B cell (primary cell): ENCODE results near the gene BRINP3. TPM values are rescaled to one million over a fixed set of nuclear protein-coding genes. Genes with fewer than 3 reads are reported as not detected.

Experiments
- ATAC-seq: fragments of 200-7000 bp; cut with Tn5 transposase; one replicate; pipeline ENCODE4 v1.10.0; 2021; ENCODE audit warnings: low read depth, mild to moderate bottlenecking, moderate number of reproducible peaks, moderate library complexity
- CTCF ChIA-PET: fragments of 350-600 bp; sonication (Branson Sonifier 250); formaldehyde crosslinking; loops from one replicate; lab custom pipeline; 2021; ENCODE audit warnings: antibody characterized with exemption, inconsistent platforms; lab: Charles Lee
- POLR2A ChIA-PET: fragments of 350-600 bp; sonication (Branson Sonifier 250); formaldehyde crosslinking; loops from one replicate; lab custom pipeline; 2021; ENCODE audit warnings: antibody characterized with exemption; lab: Charles Lee
- DNase-seq: peaks from one replicate; pipeline ENCODE4 v3.0.0; 2013
- H2AFZ ChIP-seq: 2 replicates; pipeline ENCODE4 v1.6.1; 2012; ENCODE audit warnings: mild to moderate bottlenecking, low read depth, low read length; ENCODE audit not compliant: insufficient read depth, poor library complexity, severe bottlenecking
- H3K27ac ChIP-seq, 2 donors: 1 replicate in 1 of 2; 2 replicates in 1 of 2; pipeline ENCODE4 v1.5.1; 2012 to 2013; ENCODE audit warnings: low read length in 2 of 2, mild to moderate bottlenecking in 2 of 2, moderate library complexity in 1 of 2
- H3K27me3 ChIP-seq, 4 experiments: fragments of 200-600 bp in 1 of 4; sonication (generic) in 1 of 4; replicated peaks in 1 of 4; 1 replicate in 2 of 4; 2 replicates in 2 of 4; pipeline versions ENCODE4 v1.6.1 to v1.7.0; 2013 to 2016; ENCODE audit warnings: low read length in 3 of 4, mild to moderate bottlenecking in 2 of 4, mixed read lengths in 1 of 4, moderate library complexity in 1 of 4; ENCODE audit not compliant: insufficient read depth in 4 of 4, control insufficient read depth in 3 of 4; ENCODE audit errors: control extremely low read depth in 1 of 4
- H3K36me3 ChIP-seq, 2 experiments: replicated peaks in 1 of 2; 1 replicate in 1 of 2; 2 replicates in 1 of 2; pipeline versions ENCODE4 v1.6.1 to v1.7.1; 2013; ENCODE audit warnings: low read length in 1 of 2; ENCODE audit not compliant: insufficient read depth in 2 of 2, control insufficient read depth in 1 of 2; ENCODE audit errors: control extremely low read depth in 1 of 2, extremely low read depth in 1 of 2
- H3K4me1 ChIP-seq, 2 donors: fragments of 200-600 bp in 1 of 2; sonication (generic) in 1 of 2; 1 replicate in 1 of 2; 2 replicates in 1 of 2; pipeline versions ENCODE4 v1.5.1 to v1.6.1; 2013 to 2017; ENCODE audit warnings: low read length in 2 of 2; ENCODE audit not compliant: control insufficient read depth in 2 of 2, insufficient read depth in 2 of 2
- H3K4me2 ChIP-seq: replicated peaks from 2 replicates; pipeline ENCODE3; 2012; ENCODE audit warnings: mild to moderate bottlenecking, low read depth, low read length; ENCODE audit not compliant: poor library complexity, severe bottlenecking
- H3K4me3 ChIP-seq, 5 experiments: fragments of 200-600 bp in 1 of 5; sonication (generic) in 1 of 5; 1 replicate in 3 of 5; 2 replicates in 2 of 5; pipeline versions ENCODE4 v1.5.1 to v1.7.0; 2011 to 2016; ENCODE audit warnings: low read length in 4 of 5, mild to moderate bottlenecking in 4 of 5, low read depth in 2 of 5, control low read depth in 1 of 5, moderate library complexity in 1 of 5; ENCODE audit not compliant: insufficient read depth in 1 of 5; ENCODE audit errors: control extremely low read depth in 1 of 5, extremely low read depth in 1 of 5
- H3K79me2 ChIP-seq: fragments of 200-600 bp; sonication (generic); one replicate; pipeline ENCODE4 v1.6.0; 2016; ENCODE audit warnings: low read length; ENCODE audit not compliant: control insufficient read depth, insufficient read depth
- H3K9ac ChIP-seq: fragments of 200-600 bp; sonication (generic); 2 replicates; pipeline ENCODE4 v1.6.1; 2017; ENCODE audit warnings: mild to moderate bottlenecking, low read length, moderate library complexity
- H3K9me3 ChIP-seq, 3 donors: one replicate each; pipeline versions ENCODE4 v1.6.1 to v1.7.1; 2013; ENCODE audit warnings: low read length in 2 of 3; ENCODE audit not compliant: control insufficient read depth in 2 of 3, insufficient read depth in 1 of 3; ENCODE audit errors: control extremely low read depth in 1 of 3
- H4K20me1 ChIP-seq: 2 replicates; pipeline ENCODE4 v1.6.0; 2012; ENCODE audit warnings: mild to moderate bottlenecking, low read length; ENCODE audit not compliant: insufficient read depth, control insufficient read depth, poor library complexity, severe bottlenecking
- H3K27ac Mint-ChIP-seq: one replicate; pipeline ENCODE4 v1.8.0; 2021; ENCODE audit warnings: mixed read lengths
- H3K27me3 Mint-ChIP-seq: one replicate; pipeline ENCODE4 v1.8.0; 2021; ENCODE audit warnings: mixed read lengths
- H3K4me1 Mint-ChIP-seq: one replicate; pipeline ENCODE4 v1.8.0; 2021; ENCODE audit warnings: mixed read lengths
- H3K4me3 Mint-ChIP-seq: one replicate; pipeline ENCODE4 v1.8.0; 2021; ENCODE audit warnings: mixed read lengths
- H3K9me3 Mint-ChIP-seq: one replicate; pipeline ENCODE4 v1.8.0; 2022; ENCODE audit warnings: mixed read lengths; ENCODE audit not compliant: insufficient read depth
- EZH2 ChIP-seq: IDR thresholded peaks from 2 replicates; pipeline ENCODE4 v1.6.1; 2012; ENCODE audit warnings: borderline replicate concordance, low read depth, mild to moderate bottlenecking, moderate library complexity, low read length; ENCODE audit not compliant: insufficient read depth, poor library complexity, severe bottlenecking
- WGBS: methylation state at CpG from one replicate; pipeline ENCODE4 v1.1.5; 2013; ENCODE audit warnings: missing lambda C conversion rate; ENCODE audit not compliant: insufficient coverage; 5-methylcytosine and 5-hydroxymethylcytosine counted together
- intact Hi-C: fragments of 100-400 bp; cut with micrococcal nuclease; formaldehyde crosslinking; loops from one replicate; pipeline ENCODE4 v1.10.0; 2022
- polyA plus RNA-seq: library from polyadenylated mRNA; depleted of rRNA; stranded (reverse); fragments of >200 nt; gene quantifications from 2 replicates; pipeline ENCODE4 v1.2.3, GENCODE V29; 2012
- total RNA-seq, 2 donors: library from RNA; stranded (reverse); fragments of 120-200 nt in 1 of 2; gene quantifications; 1 replicate in 1 of 2; 2 replicates in 1 of 2; pipeline versions ENCODE4 v1.2.3 to v1.2.4, GENCODE V29; 2013 to 2022
- TF ChIP-seq, protein P1 (sequence below): fragments of 200-600 bp; IDR thresholded peaks from one replicate; pipeline ENCODE4 v1.8.0; 2022; ENCODE audit warnings: antibody characterized with exemption, mild to moderate bottlenecking

BRINP3 gene
- total and polyA plus RNA-seq, 2 donors (not counting 1 experiment from before 2014, with no cell fraction given) = not detected

DNA sequence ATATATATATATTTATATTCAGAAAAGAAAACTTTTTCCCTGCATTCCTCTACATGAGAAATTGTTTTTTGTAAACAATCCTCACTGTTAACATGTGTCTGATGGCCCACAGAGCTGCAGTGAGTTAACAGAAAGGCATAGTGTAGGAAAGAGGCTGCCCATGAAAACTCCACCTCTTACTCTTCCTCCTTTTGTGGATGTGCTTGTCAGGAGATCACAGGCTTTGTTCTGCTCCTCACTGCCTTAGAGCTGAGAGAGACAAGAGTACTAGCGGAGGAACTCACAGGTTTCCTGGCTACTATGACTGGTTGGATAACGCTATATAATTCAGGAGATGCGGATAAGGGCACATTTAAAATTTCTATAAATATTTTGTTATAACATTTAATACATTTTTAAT, 200.6 kb downstream of the BRINP3 start:
- H3K4me2 ChIP-seq = no peak overlapping the region
- Mint-ChIP-seq H3K4me1 (no peaks in the 10 kb centered on the region), H3K4me3 (no peak overlapping the region), H3K27ac (no peak overlapping the region), H3K9me3 (no peaks in the 10 kb centered on the region), H3K27me3 (no peaks in the 10 kb centered on the region)
- H3K4me3 ChIP-seq = no peak overlapping the region
- no peaks in the 10 kb centered on the region for H3K27me3 ChIP-seq
- no peak overlapping the region for H3K9ac ChIP-seq
- no peaks in the 10 kb centered on the region for H4K20me1 ChIP-seq
- ChIA-PET POLR2A (no interaction called here), CTCF (no interaction called here)
- H3K79me2 ChIP-seq = no peaks in the 10 kb centered on the region
- TF ChIP-seq EZH2 = no peak
- TF ChIP-seq, protein P1, sequence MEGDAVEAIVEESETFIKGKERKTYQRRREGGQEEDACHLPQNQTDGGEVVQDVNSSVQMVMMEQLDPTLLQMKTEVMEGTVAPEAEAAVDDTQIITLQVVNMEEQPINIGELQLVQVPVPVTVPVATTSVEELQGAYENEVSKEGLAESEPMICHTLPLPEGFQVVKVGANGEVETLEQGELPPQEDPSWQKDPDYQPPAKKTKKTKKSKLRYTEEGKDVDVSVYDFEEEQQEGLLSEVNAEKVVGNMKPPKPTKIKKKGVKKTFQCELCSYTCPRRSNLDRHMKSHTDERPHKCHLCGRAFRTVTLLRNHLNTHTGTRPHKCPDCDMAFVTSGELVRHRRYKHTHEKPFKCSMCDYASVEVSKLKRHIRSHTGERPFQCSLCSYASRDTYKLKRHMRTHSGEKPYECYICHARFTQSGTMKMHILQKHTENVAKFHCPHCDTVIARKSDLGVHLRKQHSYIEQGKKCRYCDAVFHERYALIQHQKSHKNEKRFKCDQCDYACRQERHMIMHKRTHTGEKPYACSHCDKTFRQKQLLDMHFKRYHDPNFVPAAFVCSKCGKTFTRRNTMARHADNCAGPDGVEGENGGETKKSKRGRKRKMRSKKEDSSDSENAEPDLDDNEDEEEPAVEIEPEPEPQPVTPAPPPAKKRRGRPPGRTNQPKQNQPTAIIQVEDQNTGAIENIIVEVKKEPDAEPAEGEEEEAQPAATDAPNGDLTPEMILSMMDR = no peak
- H2AFZ ChIP-seq = no peak overlapping the region
- H3K4me1 ChIP-seq = no peaks in the 10 kb centered on the region
- intact Hi-C loops = no loop called here
- WGBS = no CpG with 5 or more reads among the region's 3 CpGs
- H3K36me3 ChIP-seq = no peaks in the 10 kb centered on the region
- ATAC-seq (no peak), DNase-seq (no peak)
- H3K9me3 ChIP-seq = no peaks in the 10 kb centered on the region
- no peak overlapping the region for H3K27ac ChIP-seq

DNA sequence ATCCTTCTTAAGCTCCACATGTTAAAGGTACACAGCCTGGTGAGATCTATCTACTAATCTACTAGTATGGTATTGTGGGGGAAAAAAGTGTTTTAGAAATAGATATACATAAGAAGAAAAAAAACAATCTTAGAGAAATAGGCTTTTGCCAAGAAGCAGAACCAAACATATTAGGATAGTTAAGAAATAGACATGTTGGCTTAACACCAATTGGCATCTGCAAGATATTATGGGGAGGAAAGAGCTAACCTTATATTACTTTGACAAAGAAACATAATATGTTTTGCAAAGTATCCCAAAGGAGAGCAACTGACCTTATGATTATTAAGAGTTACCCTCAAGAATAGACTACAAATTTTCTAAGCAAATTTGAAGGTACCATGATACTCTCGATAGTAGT, 202.9 kb downstream of the BRINP3 start:
- no peaks in the 10 kb centered on the region for H3K27me3 Mint-ChIP-seq
- Histone ChIP-seq H3K9me3 (no peaks in the 10 kb centered on the region), H3K27me3 (no peaks in the 10 kb centered on the region), H4K20me1 (no peaks in the 10 kb centered on the region), H3K9ac (no peak overlapping the region), H3K27ac (no peak overlapping the region), H3K4me1 (no peaks in the 10 kb centered on the region), H3K79me2 (no peaks in the 10 kb centered on the region), H2AFZ (no peak overlapping the region), H3K4me2 (no peak overlapping the region), H3K36me3 (no peaks in the 10 kb centered on the region), H3K4me3 (no peak overlapping the region)
- H3K27ac Mint-ChIP-seq = no peak overlapping the region
- H3K9me3 Mint-ChIP-seq = peaks cover 3% of the 10 kb centered on the region
- H3K4me3 Mint-ChIP-seq = no peak overlapping the region
- DNase-seq (no peak), ATAC-seq (no peak)
- no CpG with 5 or more reads among the region's 1 CpG for WGBS
- no peak for TF ChIP-seq EZH2
- TF ChIP-seq, protein P1 = no peak
- CTCF ChIA-PET = no interaction called here
- intact Hi-C loops = no loop called here
- H3K4me1 Mint-ChIP-seq = no peaks in the 10 kb centered on the region
- POLR2A ChIA-PET = no interaction called here
